T-cell (primary cell): Measurements from ENCODE around the gene LRP2. TPM values are rescaled to one million over a fixed set of nuclear protein-coding genes. Genes with fewer than 3 reads are reported as not detected.

Experiments used
- ATAC-seq, 4 experiments: fragments of 200-7000 bp in 3 of 4; fragments of 150-1000 bp in 1 of 4; cut with Tn5 transposase; replicated peaks in 1 of 4; 1 replicate in 3 of 4; 2 replicates in 1 of 4; pipeline ENCODE4 v1.10.0; 2021; ENCODE audit warnings: moderate library complexity in 3 of 4, mild to moderate bottlenecking in 2 of 4, moderate number of reproducible peaks in 1 of 4
- CTCF ChIA-PET, 2 donors: fragments of 300-600 bp; sonication (Branson Sonifier 250); formaldehyde crosslinking; loops; one replicate each; lab custom pipeline; 2022; ENCODE audit warnings: antibody characterized with exemption in 2 of 2; lab: Charles Lee
- POLR2A ChIA-PET, 2 donors: fragments of 300-600 bp; sonication (Branson Sonifier 250); formaldehyde crosslinking; loops; one replicate each; lab custom pipeline; 2022; ENCODE audit warnings: antibody characterized with exemption in 2 of 2; lab: Charles Lee
- DNase-seq, 35 experiments: peaks; one replicate each; pipeline versions ENCODE4 v3.0.0 to v3.0.0-alpha.2; 2013 to 2023
- H3K27ac ChIP-seq: one replicate; pipeline ENCODE4 v1.5.1; 2013; ENCODE audit warnings: low read length
- H3K27me3 ChIP-seq, 2 experiments: replicated peaks in 1 of 2; 1 replicate in 1 of 2; 2 replicates in 1 of 2; pipeline versions ENCODE4 v1.6.1 to v1.7.0; 2013; ENCODE audit warnings: low read length in 1 of 2, mixed read lengths in 1 of 2; ENCODE audit not compliant: control insufficient read depth in 2 of 2, insufficient read depth in 2 of 2; ENCODE audit errors: extremely low read depth in 1 of 2
- H3K36me3 ChIP-seq, 2 donors: 1 replicate in 1 of 2; 2 replicates in 1 of 2; pipeline versions ENCODE4 v1.6.1 to v1.7.0; 2013; ENCODE audit warnings: low read length in 1 of 2; ENCODE audit not compliant: control insufficient read depth in 2 of 2, insufficient read depth in 1 of 2; ENCODE audit errors: extremely low read depth in 1 of 2
- H3K4me1 ChIP-seq, 2 experiments: 1 replicate in 1 of 2; 2 replicates in 1 of 2; pipeline versions ENCODE4 v1.6.1 to v1.7.0; 2013; ENCODE audit warnings: low read length in 2 of 2, mixed read lengths in 1 of 2; ENCODE audit not compliant: insufficient read depth in 2 of 2, control insufficient read depth in 1 of 2; ENCODE audit errors: extremely low read depth in 1 of 2
- H3K4me3 ChIP-seq, 2 donors: 1 replicate in 1 of 2; 2 replicates in 1 of 2; pipeline versions ENCODE4 v1.5.1 to v1.7.0; 2013; ENCODE audit warnings: mild to moderate bottlenecking in 2 of 2, low read length in 1 of 2, moderate library complexity in 1 of 2; ENCODE audit not compliant: control insufficient read depth in 1 of 2; ENCODE audit errors: extremely low read depth in 1 of 2
- H3K9me3 ChIP-seq: 2 replicates; pipeline ENCODE4 v1.7.0; 2013
- H3K27ac Mint-ChIP-seq, 2 donors: one replicate each; pipeline ENCODE4 v1.8.0; 2020 to 2021; ENCODE audit warnings: mild to moderate bottlenecking in 2 of 2, mixed read lengths in 2 of 2
- H3K27me3 Mint-ChIP-seq, 2 donors: one replicate each; pipeline ENCODE4 v1.8.0; 2021 to 2022; ENCODE audit warnings: mixed read lengths in 2 of 2
- H3K36me3 Mint-ChIP-seq: one replicate; pipeline ENCODE4 v1.8.0; 2021; ENCODE audit warnings: mixed read lengths
- H3K4me1 Mint-ChIP-seq, 3 donors: one replicate each; pipeline ENCODE4 v1.8.0; 2020 to 2022; ENCODE audit warnings: mixed read lengths in 3 of 3, mild to moderate bottlenecking in 1 of 3
- H3K4me3 Mint-ChIP-seq, 3 donors: one replicate each; pipeline ENCODE4 v1.8.0; 2020 to 2022; ENCODE audit warnings: mild to moderate bottlenecking in 3 of 3, mixed read lengths in 3 of 3, moderate library complexity in 3 of 3
- H3K9me3 Mint-ChIP-seq, 3 donors: one replicate each; pipeline ENCODE4 v1.8.0; 2020 to 2022; ENCODE audit warnings: mixed read lengths in 3 of 3
- WGBS: methylation state at CpG from one replicate; pipeline ENCODE4 v1.1.5; 2013; ENCODE audit warnings: missing lambda C conversion rate; ENCODE audit not compliant: insufficient coverage; 5-methylcytosine and 5-hydroxymethylcytosine counted together
- total RNA-seq, 35 experiments: library from RNA in 6 of 35; stranded (reverse) in 6 of 35; fragments of 120-200 nt in 1 of 35; gene quantifications; one replicate each; pipeline versions ENCODE4 v1.2.1 to v1.2.4 and lab custom pipeline; 2013 to 2026

LRP2 gene
- total RNA-seq, 5 donors from 2014 or later (not counting 1 experiment from before 2014, with no cell fraction given): 0.03 TPM; not detected in 4

GRCh38 chr2:169172914-169173313 lies 189.4 kb downstream of the LRP2 start:
- no peaks in the 10 kb centered on the region for H3K9me3 Mint-ChIP-seq
- no peaks in the 10 kb centered on the region for H3K4me1 ChIP-seq
- no peak overlapping the region for H3K27ac Mint-ChIP-seq
- ATAC-seq: no peak
- no peak overlapping the region for H3K4me3 Mint-ChIP-seq
- no peaks in the 10 kb centered on the region for H3K36me3 ChIP-seq
- ChIA-PET POLR2A (no interaction called here), CTCF (no interaction called here)
- H3K4me1 Mint-ChIP-seq: no peaks in the 10 kb centered on the region
- H3K27me3 ChIP-seq: no peaks in the 10 kb centered on the region
- no peak overlapping the region for H3K4me3 ChIP-seq
- no peak overlapping the region for H3K27ac ChIP-seq
- DNase-seq: no peak
- no peaks in the 10 kb centered on the region for H3K9me3 ChIP-seq
- H3K36me3 Mint-ChIP-seq: no peaks in the 10 kb centered on the region
- peaks cover 19 to 25% of the 10 kb centered on the region in 2 donors for H3K27me3 Mint-ChIP-seq
- no CpG with 5 or more reads among the region's 2 CpGs for WGBS

- CTCF ChIA-PET: no interaction called here
- DNase-seq: no peak
- Mint-ChIP-seq H3K4me1 (no peaks in the 10 kb centered on the region), H3K36me3 (no peaks in the 10 kb centered on the region), H3K4me3 (no peak overlapping the region), H3K27me3 (peaks cover 19 to 24% of the 10 kb centered on the region in 2 donors), H3K9me3 (no peaks in the 10 kb centered on the region), H3K27ac (no peak overlapping the region)
- WGBS: no CpG with 5 or more reads among the region's 2 CpGs
- no peaks in the 10 kb centered on the region for H3K27me3 ChIP-seq
- no peak for ATAC-seq
- H3K4me3 ChIP-seq: no peak overlapping the region
- H3K36me3 ChIP-seq: no peaks in the 10 kb centered on the region
- POLR2A ChIA-PET: no interaction called here
- no peaks in the 10 kb centered on the region for H3K9me3 ChIP-seq
- H3K27ac ChIP-seq: no peak overlapping the region
- H3K4me1 ChIP-seq: no peaks in the 10 kb centered on the region
These were observed 190.1 kb downstream of the LRP2 start for GRCh38 chr2:169172151-169172735.

DNA sequence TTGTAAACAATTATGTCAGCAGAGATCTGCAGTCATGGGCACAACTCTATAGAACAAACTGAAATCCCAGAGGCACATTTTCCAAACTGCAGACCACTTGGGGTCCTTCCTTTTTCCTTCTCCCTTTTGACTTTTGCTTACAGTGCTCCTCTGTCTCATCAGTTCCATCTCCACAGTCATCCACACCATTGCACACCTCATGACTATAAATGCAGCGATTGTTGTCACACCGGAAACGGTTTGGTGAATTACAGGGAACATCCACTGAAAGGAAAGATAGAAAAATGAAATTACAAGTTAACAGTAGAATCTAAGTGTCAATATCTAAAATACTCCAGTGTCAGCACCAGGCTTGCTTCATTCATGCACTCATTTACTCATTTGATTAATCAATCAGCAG lies 196.5 kb downstream of the LRP2 start:
- ATAC-seq (no peak), DNase-seq (no peak)
- Histone ChIP-seq H3K27me3 (no peaks in the 10 kb centered on the region), H3K4me3 (no peak overlapping the region), H3K4me1 (no peaks in the 10 kb centered on the region), H3K36me3 (no peaks in the 10 kb centered on the region), H3K27ac (no peak overlapping the region), H3K9me3 (no peaks in the 10 kb centered on the region)
- no peaks in the 10 kb centered on the region for H3K4me1 Mint-ChIP-seq
- no peak overlapping the region for H3K27ac Mint-ChIP-seq
- POLR2A ChIA-PET: no interaction called here
- H3K27me3 Mint-ChIP-seq: peaks cover 17 to 21% of the 10 kb centered on the region in 2 donors
- H3K36me3 Mint-ChIP-seq: no peaks in the 10 kb centered on the region
- H3K9me3 Mint-ChIP-seq: no peaks in the 10 kb centered on the region
- WGBS: no CpG with 5 or more reads among the region's 3 CpGs
- CTCF ChIA-PET: no interaction called here
- H3K4me3 Mint-ChIP-seq: no peak overlapping the region

- Mint-ChIP-seq H3K27me3 (peaks cover 15 to 21% of the 10 kb centered on the region in 2 donors), H3K4me1 (no peaks in the 10 kb centered on the region), H3K9me3 (no peaks in the 10 kb centered on the region), H3K27ac (no peak overlapping the region), H3K36me3 (no peaks in the 10 kb centered on the region), H3K4me3 (no peak overlapping the region)
- Histone ChIP-seq H3K27me3 (no peaks in the 10 kb centered on the region), H3K27ac (no peak overlapping the region), H3K4me1 (no peaks in the 10 kb centered on the region), H3K4me3 (no peak overlapping the region), H3K9me3 (no peaks in the 10 kb centered on the region), H3K36me3 (no peaks in the 10 kb centered on the region)
- CTCF ChIA-PET: no interaction called here
- POLR2A ChIA-PET: no interaction called here
- no peak for DNase-seq
- ATAC-seq: no peak
- WGBS: 0% methylated on average over 1 of the region's 2 CpGs
These were observed 198.0 kb downstream of the LRP2 start for GRCh38 chr2:169164311-169164710.

DNA sequence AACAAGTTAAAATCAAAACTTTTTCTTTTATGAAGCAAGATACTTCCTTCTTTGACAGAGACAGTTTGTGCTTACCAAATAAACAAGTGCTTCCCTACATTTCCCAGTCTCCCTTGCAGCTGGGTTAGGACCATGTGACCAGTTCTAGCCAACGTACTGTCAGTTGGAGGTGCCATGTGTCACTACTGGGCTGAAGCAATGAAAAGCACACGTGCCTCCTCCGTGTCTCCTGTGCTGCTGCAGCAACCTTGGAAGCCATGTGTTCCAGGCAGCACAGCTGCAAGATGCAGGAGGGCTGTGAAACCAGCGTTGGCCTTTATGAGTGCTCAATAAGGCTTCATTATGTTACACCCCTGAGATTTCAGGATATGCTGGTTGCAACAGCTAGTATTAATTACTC lies 199.7 kb downstream of the LRP2 start:
- Mint-ChIP-seq H3K27ac (no peak overlapping the region), H3K9me3 (no peaks in the 10 kb centered on the region), H3K36me3 (no peaks in the 10 kb centered on the region), H3K27me3 (peaks cover 17 to 19% of the 10 kb centered on the region in 2 donors), H3K4me1 (no peaks in the 10 kb centered on the region), H3K4me3 (no peak overlapping the region)
- H3K4me3 ChIP-seq: no peak overlapping the region
- no peak overlapping the region for H3K27ac ChIP-seq
- no peaks in the 10 kb centered on the region for H3K4me1 ChIP-seq
- POLR2A ChIA-PET: no interaction called here
- H3K9me3 ChIP-seq: no peaks in the 10 kb centered on the region
- CTCF ChIA-PET: no interaction called here
- DNase-seq (no peak), ATAC-seq (no peak)
- H3K27me3 ChIP-seq: no peaks in the 10 kb centered on the region
- no peaks in the 10 kb centered on the region for H3K36me3 ChIP-seq
- 73% methylated on average over 4 of the region's 4 CpGs for WGBS

DNA sequence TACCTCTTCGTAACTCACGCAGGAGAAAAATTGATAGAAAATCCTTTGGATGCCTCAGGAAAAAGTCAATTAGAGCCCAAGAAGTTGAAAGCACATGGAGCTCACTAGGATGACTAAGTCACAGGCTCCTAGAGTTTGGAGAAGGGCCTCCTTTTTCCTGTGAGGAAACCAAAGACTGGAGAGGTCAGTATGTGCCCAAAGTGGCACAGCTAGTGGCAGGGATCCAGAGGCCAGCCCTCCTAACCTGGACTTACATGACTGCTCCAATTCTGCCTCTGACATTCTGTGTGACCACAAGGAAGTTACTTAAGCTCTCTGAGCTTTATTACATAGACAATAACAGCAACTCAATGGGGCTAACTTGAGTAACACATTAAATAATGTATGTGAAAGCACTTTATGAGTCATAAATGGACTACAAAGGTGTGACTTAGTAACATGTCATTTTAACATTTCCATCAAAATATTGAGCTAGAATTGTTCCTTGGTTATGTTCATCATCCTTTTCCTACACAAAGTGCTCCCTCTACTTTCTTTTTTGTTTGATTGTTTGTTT lies 201.3 kb downstream of the LRP2 start:
- POLR2A ChIA-PET: no interaction called here
- Mint-ChIP-seq H3K27me3 (peaks cover 11 to 18% of the 10 kb centered on the region in 2 donors), H3K4me1 (no peaks in the 10 kb centered on the region), H3K9me3 (no peaks in the 10 kb centered on the region), H3K27ac (no peak overlapping the region), H3K4me3 (no peak overlapping the region), H3K36me3 (no peaks in the 10 kb centered on the region)
- Histone ChIP-seq H3K9me3 (no peaks in the 10 kb centered on the region), H3K36me3 (no peaks in the 10 kb centered on the region), H3K4me3 (no peak overlapping the region), H3K27ac (no peak overlapping the region), H3K4me1 (no peaks in the 10 kb centered on the region), H3K27me3 (no peaks in the 10 kb centered on the region)
- ATAC-seq (no peak), DNase-seq (no peak)
- CTCF ChIA-PET: interaction anchor here in 1 of 2 donors (1.2 kb wide), 1 partner anchor 17 kb away, joined by 5 read pairs; no protein-coding TSS in a partner anchor
- WGBS: 100% methylated on average over 2 of the region's 2 CpGs
